Activated CD4-positive, alpha-beta T cell treated with anti-CD3 and anti-CD28 coated beads, Interleukin-2, amount 10 ng/mL, durations not matched to agents 24 days and 14 days (primary cell): ENCODE measurements around the gene ONECUT1. TPM values are rescaled to one million over a fixed set of nuclear protein-coding genes. Genes with fewer than 3 reads are reported as not detected.

Source experiments
- DNase-seq: peaks from one replicate; pipeline ENCODE4 v3.0.0; 2022
- H3K27ac Mint-ChIP-seq: one replicate; pipeline ENCODE4 v1.8.0; 2022; ENCODE audit warnings: mild to moderate bottlenecking, mixed read lengths
- H3K27me3 Mint-ChIP-seq: one replicate; pipeline ENCODE4 v1.8.0; 2022; ENCODE audit warnings: mixed read lengths
- H3K36me3 Mint-ChIP-seq: one replicate; pipeline ENCODE4 v1.8.0; 2022; ENCODE audit warnings: low read depth, mild to moderate bottlenecking, mixed read lengths
- H3K4me1 Mint-ChIP-seq: one replicate; pipeline ENCODE4 v1.8.0; 2021; ENCODE audit warnings: mixed read lengths
- H3K4me3 Mint-ChIP-seq: one replicate; pipeline ENCODE4 v1.8.0; 2022; ENCODE audit warnings: mild to moderate bottlenecking, moderate library complexity, mixed read lengths
- H3K9me3 Mint-ChIP-seq: one replicate; pipeline ENCODE4 v1.8.0; 2021; ENCODE audit warnings: mixed read lengths
- intact Hi-C: fragments of 100-400 bp; cut with micrococcal nuclease; formaldehyde crosslinking; loops from one replicate; pipeline ENCODE4 v1.15.1; 2023
- total RNA-seq: library from RNA; stranded (reverse); gene quantifications from 2 replicates; pipeline ENCODE4 v1.2.3, GENCODE V29; 2022

ONECUT1 gene
- total RNA-seq, 1 donor from 2014 or later = not detected

GRCh38 chr15:52783191-52783829, 6.8 kb downstream of the ONECUT1 start:
- Mint-ChIP-seq H3K4me3 (no peak overlapping the region), H3K27me3 (peaks cover 79% of the 10 kb centered on the region), H3K4me1 (peaks cover 13% of the 10 kb centered on the region), H3K27ac (peak overlapping the region; percentile 63), H3K36me3 (peaks cover 2% of the 10 kb centered on the region), H3K9me3 (no peaks in the 10 kb centered on the region)
- intact Hi-C loops = loop anchor here (2.0 kb wide), 1 partner anchor 13 kb away; no protein-coding TSS in a partner anchor
- DNase-seq = no peak

GRCh38 chr15:52782514-52782913, 7.6 kb downstream of the ONECUT1 start:
- intact Hi-C loops = loop anchor here (2.0 kb wide), 1 partner anchor 14 kb away; no protein-coding TSS in a partner anchor
- H3K9me3 Mint-ChIP-seq = no peaks in the 10 kb centered on the region
- peaks cover 2% of the 10 kb centered on the region for H3K36me3 Mint-ChIP-seq
- DNase-seq = no peak
- H3K4me1 Mint-ChIP-seq = peaks cover 13% of the 10 kb centered on the region
- no peak overlapping the region for H3K4me3 Mint-ChIP-seq
- H3K27me3 Mint-ChIP-seq = peaks cover 78% of the 10 kb centered on the region
- no peak overlapping the region for H3K27ac Mint-ChIP-seq

GRCh38 chr15:52780172-52780980, 9.8 kb downstream of the ONECUT1 start:
- peaks cover 10% of the 10 kb centered on the region for H3K4me1 Mint-ChIP-seq
- H3K9me3 Mint-ChIP-seq = no peaks in the 10 kb centered on the region
- H3K27ac Mint-ChIP-seq = no peak overlapping the region
- DNase-seq = peak; percentile 91
- H3K4me3 Mint-ChIP-seq = peak overlapping the region; percentile 24
- peaks cover 2% of the 10 kb centered on the region for H3K36me3 Mint-ChIP-seq
- peaks cover 72% of the 10 kb centered on the region for H3K27me3 Mint-ChIP-seq
- intact Hi-C loops = loop anchor here (2.0 kb wide), 1 partner anchor 416 kb away; no protein-coding TSS in a partner anchor

- intact Hi-C loops = no loop called here
- H3K4me3 Mint-ChIP-seq = no peak overlapping the region
- H3K27me3 Mint-ChIP-seq = peaks cover 63% of the 10 kb centered on the region
- H3K4me1 Mint-ChIP-seq = peaks cover 10% of the 10 kb centered on the region
- DNase-seq = no peak
- H3K9me3 Mint-ChIP-seq = no peaks in the 10 kb centered on the region
- no peak overlapping the region for H3K27ac Mint-ChIP-seq
- no peaks in the 10 kb centered on the region for H3K36me3 Mint-ChIP-seq
Observed at GRCh38 chr15:52778457-52778856, 11.7 kb downstream of the ONECUT1 start.

- no peaks in the 10 kb centered on the region for H3K36me3 Mint-ChIP-seq
- no peaks in the 10 kb centered on the region for H3K9me3 Mint-ChIP-seq
- H3K27me3 Mint-ChIP-seq = peaks cover 48% of the 10 kb centered on the region
- no peak overlapping the region for H3K4me3 Mint-ChIP-seq
- DNase-seq = no peak
- intact Hi-C loops = no loop called here
- H3K27ac Mint-ChIP-seq = no peak overlapping the region
- no peaks in the 10 kb centered on the region for H3K4me1 Mint-ChIP-seq
Observed at GRCh38 chr15:52772766-52773165, 17.4 kb downstream of the ONECUT1 start.

GRCh38 chr15:52765785-52766184, 24.4 kb downstream of the ONECUT1 start:
- peaks cover 38% of the 10 kb centered on the region for H3K27me3 Mint-ChIP-seq
- no peak for DNase-seq
- no peaks in the 10 kb centered on the region for H3K4me1 Mint-ChIP-seq
- no peaks in the 10 kb centered on the region for H3K36me3 Mint-ChIP-seq
- H3K4me3 Mint-ChIP-seq = no peak overlapping the region
- no peaks in the 10 kb centered on the region for H3K9me3 Mint-ChIP-seq
- intact Hi-C loops = no loop called here
- no peak overlapping the region for H3K27ac Mint-ChIP-seq

GRCh38 chr15:52764731-52765130, 25.4 kb downstream of the ONECUT1 start:
- Mint-ChIP-seq H3K4me3 (no peak overlapping the region), H3K36me3 (no peaks in the 10 kb centered on the region), H3K27ac (no peak overlapping the region), H3K4me1 (peaks cover 2% of the 10 kb centered on the region), H3K27me3 (peaks cover 39% of the 10 kb centered on the region), H3K9me3 (no peaks in the 10 kb centered on the region)
- no peak for DNase-seq
- intact Hi-C loops = no loop called here

- Mint-ChIP-seq H3K27ac (no peak overlapping the region), H3K27me3 (peaks cover 36% of the 10 kb centered on the region), H3K4me1 (peaks cover 2% of the 10 kb centered on the region), H3K9me3 (no peaks in the 10 kb centered on the region), H3K36me3 (no peaks in the 10 kb centered on the region), H3K4me3 (no peak overlapping the region)
- no peak for DNase-seq
- intact Hi-C loops = no loop called here
Observed at GRCh38 chr15:52762621-52763020, 27.5 kb downstream of the ONECUT1 start.

- DNase-seq = no peak
- Mint-ChIP-seq H3K9me3 (no peaks in the 10 kb centered on the region), H3K4me1 (peaks cover 2% of the 10 kb centered on the region), H3K4me3 (no peak overlapping the region), H3K36me3 (no peaks in the 10 kb centered on the region), H3K27ac (no peak overlapping the region), H3K27me3 (peaks cover 34% of the 10 kb centered on the region)
- intact Hi-C loops = no loop called here
Observed at GRCh38 chr15:52760562-52760961, 29.6 kb downstream of the ONECUT1 start.

- H3K27ac Mint-ChIP-seq = no peak overlapping the region
Observed at GRCh38 chr15:52759969-52760368, 30.2 kb downstream of the ONECUT1 start.

GRCh38 chr15:52757496-52757895, 32.6 kb downstream of the ONECUT1 start:
- Mint-ChIP-seq H3K36me3 (no peaks in the 10 kb centered on the region), H3K9me3 (no peaks in the 10 kb centered on the region), H3K4me1 (peaks cover 2% of the 10 kb centered on the region), H3K4me3 (no peak overlapping the region), H3K27me3 (peaks cover 44% of the 10 kb centered on the region), H3K27ac (no peak overlapping the region)
- intact Hi-C loops = no loop called here
- no peak for DNase-seq

More at GRCh38 chr15:52759969-52760368, 30.2 kb downstream of the ONECUT1 start:
- Mint-ChIP-seq H3K4me3 (no peak overlapping the region), H3K36me3 (no peaks in the 10 kb centered on the region), H3K4me1 (peaks cover 2% of the 10 kb centered on the region), H3K27me3 (peaks cover 37% of the 10 kb centered on the region), H3K9me3 (no peaks in the 10 kb centered on the region)
- intact Hi-C loops = no loop called here
- no peak for DNase-seq

- DNase-seq = no peak
- Mint-ChIP-seq H3K4me1 (no peaks in the 10 kb centered on the region), H3K27ac (no peak overlapping the region), H3K4me3 (no peak overlapping the region), H3K36me3 (no peaks in the 10 kb centered on the region), H3K9me3 (no peaks in the 10 kb centered on the region), H3K27me3 (peaks cover 50% of the 10 kb centered on the region)
- intact Hi-C loops = no loop called here
Observed at GRCh38 chr15:52751522-52751921, 38.6 kb downstream of the ONECUT1 start.

GRCh38 chr15:52749258-52749657, 40.9 kb downstream of the ONECUT1 start:
- Mint-ChIP-seq H3K4me1 (no peaks in the 10 kb centered on the region), H3K27me3 (peaks cover 45% of the 10 kb centered on the region), H3K27ac (no peak overlapping the region), H3K9me3 (no peaks in the 10 kb centered on the region), H3K36me3 (no peaks in the 10 kb centered on the region), H3K4me3 (no peak overlapping the region)
- DNase-seq = no peak
- intact Hi-C loops = no loop called here

- intact Hi-C loops = no loop called here
- no peak overlapping the region for H3K4me3 Mint-ChIP-seq
- no peaks in the 10 kb centered on the region for H3K36me3 Mint-ChIP-seq
- H3K27me3 Mint-ChIP-seq = peaks cover 27% of the 10 kb centered on the region
- no peak for DNase-seq
- H3K9me3 Mint-ChIP-seq = no peaks in the 10 kb centered on the region
- H3K4me1 Mint-ChIP-seq = no peaks in the 10 kb centered on the region
- H3K27ac Mint-ChIP-seq = no peak overlapping the region
Observed at GRCh38 chr15:52746162-52746757, 43.9 kb downstream of the ONECUT1 start.
